H1 (cell line): ENCODE results near the gene NPAS4. TPM values are rescaled to one million over a fixed set of nuclear protein-coding genes. Genes with fewer than 3 reads are reported as not detected.

Experiments used
- CTCF ChIA-PET: fragments of 300-600 bp; sonication (Branson Sonifier 250); formaldehyde crosslinking; loops from one replicate; lab custom pipeline; 2021; ENCODE audit not compliant: partially characterized antibody; lab: Charles Lee
- POLR2A ChIA-PET: fragments of 300-600 bp; sonication (Branson Sonifier 250); formaldehyde crosslinking; loops from one replicate; lab custom pipeline; 2021; ENCODE audit warnings: inconsistent platforms; ENCODE audit not compliant: partially characterized antibody; lab: Charles Lee
- DNase-seq, 2 experiments: peaks; one replicate each; pipeline versions ENCODE4 v3.0.0 to v3.0.0-alpha.2; 2010 to 2022; ENCODE audit warnings: low spot score in 2 of 2, low read depth in 1 of 2, mixed read lengths in 1 of 2
- FAIRE-seq: peaks from 2 replicates; lab custom pipeline; 2011; peaks lifted over from hg19 to GRCh38; lab: Jason Lieb, UNC
- H2AFZ ChIP-seq: 2 replicates; pipeline ENCODE4 v1.8.1; 2012; ENCODE audit warnings: low read length, inconsistent platforms
- H2AK5ac ChIP-seq: 2 replicates; pipeline ENCODE4 v1.6.1; 2013; ENCODE audit warnings: low read depth, low read length
- H2BK120ac ChIP-seq: replicated peaks from 2 replicates; pipeline ENCODE3; 2013; ENCODE audit warnings: low read depth, low read length, inconsistent platforms
- H2BK12ac ChIP-seq: 2 replicates; pipeline ENCODE4 v1.6.1; 2013; ENCODE audit warnings: low read depth, low read length
- H2BK15ac ChIP-seq: 2 replicates; pipeline ENCODE4 v1.6.1; 2013; ENCODE audit warnings: low read length
- H2BK20ac ChIP-seq: 2 replicates; pipeline ENCODE4 v1.6.1; 2013; ENCODE audit warnings: low read length
- H2BK5ac ChIP-seq: 2 replicates; pipeline ENCODE4 v1.6.1; 2013; ENCODE audit warnings: low read depth, low read length
- H3K14ac ChIP-seq: 2 replicates; pipeline ENCODE4 v1.6.1; 2013; ENCODE audit warnings: inconsistent platforms; ENCODE audit not compliant: insufficient read length
- H3K18ac ChIP-seq: 2 replicates; pipeline ENCODE4 v1.6.1; 2013; ENCODE audit warnings: low read length; ENCODE audit errors: extremely low read depth
- H3K23ac ChIP-seq: 2 replicates; pipeline ENCODE4 v1.6.1; 2013; ENCODE audit warnings: inconsistent platforms; ENCODE audit not compliant: insufficient read length
- H3K23me2 ChIP-seq: 2 replicates; pipeline ENCODE4 v1.6.1; 2013; ENCODE audit warnings: low read depth, low read length
- H3K27ac ChIP-seq: 2 replicates; pipeline ENCODE4 v1.6.1; 2011; ENCODE audit warnings: low read depth, low read length, inconsistent platforms
- H3K27me3 ChIP-seq, 4 experiments: replicated peaks in 1 of 4; 1 replicate in 1 of 4; 2 replicates in 3 of 4; pipeline versions ENCODE4 v1.6.1 to v1.8.1; 2011 to 2013; ENCODE audit warnings: low read length in 3 of 4, mild to moderate bottlenecking in 3 of 4, inconsistent platforms in 2 of 4, mixed read lengths in 2 of 4, moderate library complexity in 1 of 4; ENCODE audit not compliant: control insufficient read depth in 3 of 4, insufficient read depth in 3 of 4; ENCODE audit errors: extremely low read depth in 1 of 4
- H3K36me3 ChIP-seq, 4 experiments: 2 replicates each; pipeline versions ENCODE4 v1.6.1 to v1.8.1; 2011 to 2013; ENCODE audit warnings: mild to moderate bottlenecking in 4 of 4, low read length in 3 of 4, moderate library complexity in 2 of 4, control low read depth in 1 of 4, inconsistent platforms in 1 of 4; ENCODE audit not compliant: insufficient read depth in 4 of 4, control insufficient read depth in 2 of 4
- H3K4ac ChIP-seq: replicated peaks from 2 replicates; pipeline ENCODE3; 2013; ENCODE audit warnings: low read length, low read depth, mixed read lengths, inconsistent platforms; ENCODE audit not compliant: insufficient read length
- H3K4me1 ChIP-seq, 4 experiments: replicated peaks in 1 of 4; 1 replicate in 1 of 4; 2 replicates in 3 of 4; pipeline versions ENCODE4 v1.6.1 to v1.8.1; 2011 to 2013; ENCODE audit warnings: low read length in 3 of 4, inconsistent platforms in 2 of 4, mixed read lengths in 1 of 4; ENCODE audit not compliant: insufficient read depth in 4 of 4, control insufficient read depth in 3 of 4
- H3K4me2 ChIP-seq, 2 experiments: 2 replicates each; pipeline versions ENCODE4 v1.6.1 to v1.8.1; 2011 to 2013; ENCODE audit warnings: low read depth in 2 of 2, low read length in 2 of 2, control low read depth in 1 of 2, inconsistent platforms in 1 of 2, mild to moderate bottlenecking in 1 of 2; ENCODE audit not compliant: insufficient read depth in 1 of 2
- H3K4me3 ChIP-seq, 4 experiments: fragments of 200-600, 300-600 bp in 1 of 4; sonication (generic), shearing (Covaris generic), sonication (Bioruptor Twin) in 1 of 4; 2 replicates each; pipeline versions ENCODE4 v1.5.1 to v1.8.1; 2011 to 2016; ENCODE audit warnings: low read length in 4 of 4, low read depth in 3 of 4, control low read depth in 2 of 4, inconsistent platforms in 2 of 4, mild to moderate bottlenecking in 2 of 4, mixed read lengths in 1 of 4, moderate library complexity in 1 of 4; ENCODE audit not compliant: insufficient read depth in 2 of 4; ENCODE audit errors: extremely low read depth in 1 of 4
- H3K56ac ChIP-seq: replicated peaks from 2 replicates; pipeline ENCODE3; 2013; ENCODE audit warnings: low read depth, mild to moderate bottlenecking, mixed read lengths, low read length, inconsistent platforms; ENCODE audit not compliant: insufficient read length
- H3K79me1 ChIP-seq: 2 replicates; pipeline ENCODE4 v1.6.1; 2013; ENCODE audit warnings: low read depth, low read length, control low read depth
- H3K79me2 ChIP-seq, 2 experiments: 2 replicates each; pipeline versions ENCODE4 v1.6.1 to v1.8.1; 2012 to 2013; ENCODE audit warnings: low read length in 2 of 2, mild to moderate bottlenecking in 2 of 2, inconsistent platforms in 1 of 2; ENCODE audit not compliant: insufficient read depth in 2 of 2, control insufficient read depth in 1 of 2
- H3K9ac ChIP-seq, 4 experiments: replicated peaks in 1 of 4; 1 replicate in 1 of 4; 2 replicates in 3 of 4; pipeline versions ENCODE4 v1.6.1 to v1.8.1; 2011 to 2013; ENCODE audit warnings: low read depth in 3 of 4, low read length in 3 of 4, control low read depth in 2 of 4, mild to moderate bottlenecking in 2 of 4, moderate library complexity in 2 of 4, inconsistent platforms in 1 of 4; ENCODE audit errors: extremely low read depth in 1 of 4
- H3K9me3 ChIP-seq, 2 experiments: 2 replicates each; pipeline versions ENCODE4 v1.6.1 to v1.8.1; 2012 to 2013; ENCODE audit warnings: mild to moderate bottlenecking in 2 of 2, moderate library complexity in 2 of 2, control low read depth in 1 of 2, inconsistent platforms in 1 of 2, low read depth in 1 of 2, low read length in 1 of 2, mixed read lengths in 1 of 2; ENCODE audit not compliant: insufficient read depth in 2 of 2
- H4K20me1 ChIP-seq, 2 experiments: replicated peaks in 1 of 2; 2 replicates each; pipeline versions ENCODE3 to v1.8.1; 2011 to 2013; ENCODE audit warnings: inconsistent platforms in 2 of 2, low read length in 2 of 2, mild to moderate bottlenecking in 1 of 2; ENCODE audit not compliant: insufficient read depth in 2 of 2, control insufficient read depth in 1 of 2
- H4K5ac ChIP-seq: 2 replicates; pipeline ENCODE4 v1.6.1; 2013; ENCODE audit warnings: low read length, low read depth, mixed read lengths, inconsistent platforms; ENCODE audit not compliant: insufficient read length
- H4K8ac ChIP-seq: 2 replicates; pipeline ENCODE4 v1.8.0; 2013; ENCODE audit warnings: mild to moderate bottlenecking, moderate library complexity, low read length, inconsistent platforms; ENCODE audit not compliant: insufficient read depth; ENCODE audit errors: extremely low read depth
- H4K91ac ChIP-seq: replicated peaks from 2 replicates; pipeline ENCODE3; 2013; ENCODE audit warnings: low read length, mixed read lengths, inconsistent platforms; ENCODE audit not compliant: insufficient read length
- CHD1 ChIP-seq: IDR thresholded peaks from 2 replicates; pipeline ENCODE4 v1.6.1; 2012; ENCODE audit warnings: low read depth, low read length, improper control_type of control experiment
- CHD2 ChIP-seq: IDR thresholded peaks from 2 replicates; pipeline ENCODE4 v1.6.1; 2012; ENCODE audit warnings: low read length, improper control_type of control experiment
- EGR1 ChIP-seq: IDR thresholded peaks from 2 replicates; pipeline ENCODE4 v1.6.1; 2011; ENCODE audit warnings: low read depth, low read length, borderline replicate concordance
- EP300 ChIP-seq, 2 experiments: IDR thresholded peaks; 1 replicate in 1 of 2; 2 replicates in 1 of 2; pipeline ENCODE4 v1.6.1; 2011 to 2012; ENCODE audit warnings: low read depth in 2 of 2, low read length in 2 of 2, mild to moderate bottlenecking in 2 of 2, borderline replicate concordance in 1 of 2, inconsistent platforms in 1 of 2, moderate library complexity in 1 of 2
- EZH2 ChIP-seq: fragments of 200-600 bp; sonication (generic); IDR thresholded peaks from 2 replicates; pipeline ENCODE4 v1.7.1; 2012; ENCODE audit warnings: low read depth, mild to moderate bottlenecking, moderate library complexity, low read length, inconsistent platforms; ENCODE audit not compliant: severe bottlenecking
- JUND ChIP-seq: IDR thresholded peaks from 2 replicates; pipeline ENCODE4 v1.6.1; 2011; ENCODE audit warnings: mild to moderate bottlenecking, improper control_type of control experiment, low read length
- KDM4A ChIP-seq: IDR thresholded peaks from one replicate; pipeline ENCODE4 v1.7.1; 2012; ENCODE audit warnings: low read depth, mild to moderate bottlenecking, moderate library complexity, low read length, inconsistent platforms; ENCODE audit not compliant: severe bottlenecking
- MAFK ChIP-seq: IDR thresholded peaks from 2 replicates; pipeline ENCODE4 v1.6.1; 2012; ENCODE audit warnings: low read depth, mild to moderate bottlenecking, improper control_type of control experiment, low read length
- PHF8 ChIP-seq: fragments of 200-600 bp; sonication (generic); conservative IDR thresholded peaks from 2 replicates; pipeline ENCODE4 v1.7.1; 2012; ENCODE audit warnings: low read depth, mild to moderate bottlenecking, inconsistent platforms, low read length, moderate library complexity
- RAD21 ChIP-seq, 2 experiments: IDR thresholded peaks in 1 of 2; conservative IDR thresholded peaks in 1 of 2; 2 replicates each; pipeline ENCODE4 v1.6.1; 2011; ENCODE audit warnings: low read depth in 2 of 2, low read length in 2 of 2, improper control_type of control experiment in 1 of 2, inconsistent platforms in 1 of 2, mild to moderate bottlenecking in 1 of 2, moderate library complexity in 1 of 2
- SAP30 ChIP-seq: fragments of 300-600 bp; sonication (generic); IDR thresholded peaks from 2 replicates; pipeline ENCODE4 v1.7.1; 2012; ENCODE audit warnings: low read length, moderate library complexity, mild to moderate bottlenecking, inconsistent platforms; ENCODE audit not compliant: insufficient read depth, insufficient replicate concordance
- SRF ChIP-seq: IDR thresholded peaks from 2 replicates; pipeline ENCODE4 v1.6.1; 2011; ENCODE audit warnings: mild to moderate bottlenecking, low read depth, low read length, moderate library complexity
- WGBS, 2 experiments: shearing (Covaris generic) in 1 of 2; methylation state at CpG; one replicate each; pipeline versions ENCODE4 v1.1.6 to v1.1.7; 2013 to 2015; ENCODE audit warnings: low lambda C conversion rate in 2 of 2, mixed read lengths in 2 of 2, inconsistent platforms in 1 of 2, low coverage in 1 of 2, missing lambda C conversion rate in 1 of 2; ENCODE audit not compliant: insufficient replicate concordance in 2 of 2, insufficient coverage in 1 of 2, insufficient read length in 1 of 2; ENCODE audit errors: extremely low coverage in 1 of 2, missing lambda C conversion rate in 1 of 2; 5-methylcytosine and 5-hydroxymethylcytosine counted together
- polyA plus RNA-seq, 7 experiments: library from polyadenylated mRNA; depleted of rRNA in 3 of 7; stranded (reverse) in 5 of 7; unstranded in 2 of 7; fragments of >200 nt in 5 of 7; fragments of 200-250 nt in 2 of 7; gene quantifications; 1 replicate in 5 of 7; 2 replicates in 1 of 7; 4 replicates in 1 of 7; pipeline versions ENCODE4 v1.2.1 to v1.2.3, GENCODE V29; 2011 to 2013; ENCODE audit warnings: missing spikeins in 2 of 7, mixed read lengths in 2 of 7
- total RNA-seq: library from RNA; stranded (reverse); fragmentation: NEBNext Ultra II Directional; extraction: Animal tissue kit (Norgen Biotek cat#: 25700); gene quantifications from 2 replicates; pipeline ENCODE4 v1.2.1, GENCODE V29; 2021

Gene NPAS4
- total and polyA plus RNA-seq, 2 of the 8 experiments (the other 6 are each of a cell fraction or from before 2014, with no cell fraction given): 0.73 to 0.99 TPM

- Histone ChIP-seq H3K27ac (no peak overlapping the region), H2BK15ac (peak overlapping the region; percentile 77; the same call in 1 of the 2 replicates), H2AFZ (no peak overlapping the region), H3K79me1 (no peaks in the 10 kb centered on the region), H3K36me3 (no peaks in the 10 kb centered on the region; a peak in 1 of 8 replicates), H3K4me2 (peak overlapping the region; percentile 65 to 94), H3K4me3 (peak overlapping the region in 3 of 4 experiments; percentile 58 to 78 (median 67); a peak in 3 of 8 replicates), H3K9ac (no peak overlapping the region), H4K20me1 (no peaks in the 10 kb centered on the region), H4K5ac (no peak overlapping the region), H3K27me3 (no peaks in the 10 kb centered on the region; a peak in 1 of 7 replicates), H2BK5ac (no peak overlapping the region), H3K56ac (no peak overlapping the region), H2AK5ac (0 out of 2 replicates have a peak overlapping the region, but pooled peaks have one; percentile 30), H4K91ac (no peak overlapping the region), H2BK20ac (0 out of 2 replicates have a peak overlapping the region, but pooled peaks have one; percentile 48), H3K79me2 (no peaks in the 10 kb centered on the region), H3K9me3 (peaks cover 4% of the 10 kb centered on the region in 2 experiments; a peak in 2 of 4 replicates), H3K23me2 (peaks cover 13% of the 10 kb centered on the region), H3K23ac (no peak overlapping the region), H3K4ac (no peak overlapping the region), H3K18ac (no peak overlapping the region; the same call in 1 of the 2 replicates), H2BK120ac (no peak overlapping the region), H2BK12ac (peak overlapping the region; percentile 71; the same call in 1 of the 2 replicates), H3K4me1 (peaks cover 3 to 21% (median 12%) of the 10 kb centered on the region in 4 experiments), H3K14ac (no peak overlapping the region), H4K8ac (no peak overlapping the region)
- POLR2A ChIA-PET: interaction anchor here (0.6 to 7.3 kb wide), 7 partner anchors 9 to 33 kb away, joined by 3 to 85 read pairs (median 3); partner anchors contain the start of genes DPP3 and MRPL11
- 63% methylated on average over 1 of the region's 1 CpG; no CpG with 5 or more reads in 1 of the 2 experiments for WGBS, 2 experiments
- CTCF ChIA-PET: interaction anchor here (0.8 to 6.7 kb wide), 7 partner anchors 11 to 212 kb away, joined by 3 to 39 read pairs (median 4); partner anchors contain the start of genes MRPL11 and NPAS4
- FAIRE-seq (no peak), DNase-seq (peak in 1 of 2 experiments; percentile 42)
- TF ChIP-seq CHD2 (no peak), MAFK (no peak), EZH2 (no peak), RAD21 (IDR thresholded peaks at IDR 0.05 in 1 of 2, conservative IDR thresholded peaks at IDR 0.05 in 1 of 2; ENCODE audit: low read depth in 2 of 2, low read length in 2 of 2) (no peak), SRF (no peak), EGR1 (no peak), EP300 (IDR thresholded peaks at IDR 0.05; ENCODE audit: borderline replicate concordance in 1 of 2, low read depth in 2 of 2, low read length in 2 of 2) (no peak), JUND (no peak), PHF8 (no peak), CHD1 (no peak), KDM4A (no peak), SAP30 (no peak)
Measured at GRCh38 chr11:66464916-66465315, 44.1 kb downstream of the NPAS4 start.
